ENCODE data around the gene GRAMD2A.

The GRAMD2A gene

DNA sequence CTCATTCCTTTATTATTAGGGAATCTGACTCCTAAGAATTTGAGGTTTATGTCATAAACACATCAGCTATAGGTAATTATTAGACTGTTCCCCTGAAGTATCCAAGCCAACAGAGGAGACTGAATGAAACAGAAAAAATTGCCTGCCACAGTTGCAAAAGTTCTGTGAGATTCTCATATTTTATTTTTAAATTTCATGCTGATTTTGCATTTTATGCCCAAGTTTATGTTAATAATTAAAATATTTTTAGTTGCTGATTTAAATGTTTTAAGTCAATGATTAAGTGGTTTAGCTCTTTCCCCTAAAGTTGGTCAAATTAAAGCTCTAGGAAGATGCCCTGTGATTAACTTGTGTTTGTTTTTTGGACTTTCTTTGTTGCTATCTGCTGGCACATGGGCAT, 69.2 kb downstream of the GRAMD2A start:
- no peak for DNase-seq

GRCh38 chr15:72127724-72128322, 69.8 kb downstream of the GRAMD2A start:
- no peak for DNase-seq

GRCh38 chr15:72124218-72124617, 73.4 kb downstream of the GRAMD2A start:
- no peak for DNase-seq

DNA sequence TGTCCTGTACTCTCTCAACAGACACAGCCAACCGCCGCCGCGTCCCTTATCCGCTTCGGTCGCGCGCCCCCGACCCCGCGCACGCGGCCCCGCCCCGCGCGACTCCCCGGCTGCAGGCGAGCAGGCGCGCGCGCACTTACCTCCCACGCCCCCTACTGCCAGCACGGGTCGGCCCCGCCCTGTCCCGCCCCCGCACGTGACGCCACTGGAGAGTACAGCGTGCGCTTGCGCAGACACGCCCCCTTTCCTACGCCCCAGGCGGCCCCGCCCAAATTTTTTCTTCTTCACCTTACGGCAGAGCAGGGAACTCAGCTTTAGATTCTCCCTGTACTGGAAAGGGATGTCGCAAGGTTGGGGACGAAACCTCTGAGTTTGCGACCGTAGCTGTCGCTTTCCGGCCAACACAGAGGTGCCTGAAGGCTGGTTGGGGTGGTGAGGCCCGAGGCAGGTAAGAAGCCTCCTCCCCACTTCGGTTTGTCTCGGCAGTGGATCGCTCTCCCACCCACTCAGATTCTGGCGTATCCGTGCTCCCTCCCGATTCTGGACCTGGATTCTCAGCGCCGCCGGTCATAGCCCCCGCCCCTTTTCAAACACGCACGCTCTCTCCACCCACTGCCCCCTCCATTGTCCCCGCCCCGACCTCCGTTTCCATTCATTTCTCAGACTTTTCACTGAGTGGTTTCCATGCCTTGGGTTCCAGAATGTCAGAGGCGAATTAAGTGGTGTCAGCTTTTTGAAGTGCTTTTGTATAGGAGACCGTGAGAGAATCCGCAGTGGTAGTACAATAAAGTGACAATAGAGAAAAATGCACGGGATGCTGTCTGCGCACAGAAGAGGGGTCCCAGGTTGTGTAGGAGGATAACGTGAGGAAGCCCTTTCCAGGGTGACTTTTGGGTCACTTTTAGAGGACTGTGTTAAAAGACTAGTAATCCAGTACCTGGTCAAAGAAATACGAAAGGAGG, 79.3 kb downstream of the GRAMD2A start, which contains the start of the genes MYO9A and SENP8:
Gene MYO9A, minus strand, starts transcription at position 134 of the 962 bp plus-strand sequence. CDS start 71,587 bp downstream, outside the sequence.
Gene SENP8, plus strand, starts transcription at position 387 of the 962 bp plus-strand sequence. CDS start 21,221 bp downstream, outside the sequence.
- DNase-seq: peak; percentile 100

DNA sequence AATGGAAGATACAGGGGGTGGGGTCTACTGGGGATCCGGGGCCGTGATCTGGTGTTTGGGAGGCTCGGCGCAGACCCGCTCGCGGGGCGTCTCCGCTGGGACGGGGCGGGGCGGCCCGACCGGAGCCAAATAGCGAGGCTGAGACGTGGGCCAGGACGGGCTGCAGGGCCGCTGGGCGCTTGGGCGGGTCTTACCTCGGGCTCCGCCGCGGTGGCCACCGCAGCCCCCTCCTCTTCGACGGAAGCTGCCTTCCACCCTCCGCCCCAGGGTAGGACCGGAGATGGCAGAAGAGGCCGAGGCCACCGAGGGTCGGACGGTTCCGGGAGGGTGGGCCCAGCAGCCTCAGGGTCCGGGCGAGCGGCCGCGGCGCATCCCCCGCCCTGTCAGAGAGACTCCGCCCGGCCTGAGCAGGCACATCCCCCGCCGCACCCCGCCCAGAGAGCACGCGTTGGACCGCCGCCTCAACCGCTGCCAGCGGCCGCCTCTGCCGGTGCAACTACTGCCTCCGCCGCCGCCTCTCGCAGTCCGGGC, 80.0 kb downstream of the GRAMD2A start:
- peak; percentile 83 for DNase-seq

- DNase-seq: no peak
Measured at GRCh38 chr15:72116731-72117485, 80.7 kb downstream of the GRAMD2A start.

DNA sequence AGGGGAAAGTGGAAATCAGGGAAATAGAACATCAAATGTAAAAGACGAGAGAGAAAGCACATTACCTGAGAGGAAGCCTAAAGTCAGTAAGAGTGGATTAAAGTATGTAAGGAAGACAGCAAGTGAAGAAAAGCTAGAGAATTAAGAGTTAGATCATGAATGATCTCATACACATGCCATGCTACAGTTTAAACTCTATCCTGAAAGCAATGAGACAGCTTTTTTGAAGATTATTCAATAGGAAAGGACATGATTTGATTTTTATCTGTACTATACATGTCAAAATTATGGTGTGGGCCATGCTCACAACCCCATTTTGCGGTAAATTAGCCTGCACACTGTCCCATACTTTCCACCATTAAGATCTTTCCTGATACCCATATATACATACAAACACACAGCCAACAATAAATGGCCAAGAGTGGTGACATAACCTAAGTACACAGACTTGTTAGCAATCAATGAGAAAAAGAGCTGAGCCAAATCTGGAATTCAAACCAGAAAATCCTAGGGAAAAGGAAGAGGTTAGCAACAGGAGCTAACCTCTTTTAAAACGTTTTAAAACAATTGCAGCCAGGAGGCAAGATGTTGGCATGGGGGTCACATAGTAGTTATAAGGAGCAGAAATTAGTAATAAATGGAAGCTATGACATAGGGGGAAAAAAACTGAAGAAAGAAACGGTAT, 84.1 kb downstream of the GRAMD2A start:
- DNase-seq: no peak

GRCh38 chr15:72112805-72113204, 84.8 kb downstream of the GRAMD2A start:
- DNase-seq: no peak

DNA sequence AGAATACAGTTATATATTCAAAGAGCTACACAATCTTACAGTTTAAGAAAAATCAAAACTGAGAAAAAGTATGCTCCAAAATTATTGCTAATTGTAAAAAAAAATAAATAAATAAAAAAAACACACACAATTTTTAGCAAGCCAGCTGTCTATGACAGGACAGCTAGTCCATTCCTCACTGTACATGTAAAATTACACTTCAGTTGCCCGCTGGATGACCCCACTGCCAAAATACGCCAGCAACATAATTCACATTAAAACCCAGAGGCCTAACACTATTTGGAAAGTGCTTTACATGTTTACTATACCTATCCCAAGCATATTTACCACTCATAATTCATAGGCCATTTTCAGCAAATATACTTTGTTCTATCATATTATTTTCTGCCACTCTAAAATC, 85.5 kb downstream of the GRAMD2A start:
- no peak for DNase-seq

GRCh38 chr15:72110355-72110754, 87.2 kb downstream of the GRAMD2A start:
- no peak for DNase-seq

Data from stimulated activated CD8-positive, alpha-beta memory T cell treated with anti-CD3 and anti-CD28 coated beads, Interleukin-4, amount 100 ng/mL, for 48 hours (primary cell).